ENCODE results near the gene LDLRAD3.

Gene LDLRAD3

GRCh38 chr11:36013950-36014897, 70.4 kb downstream of the LDLRAD3 start:
- no peaks in the 10 kb centered on the region for H3K4me1 ChIP-seq
- H3K4me2 ChIP-seq (ENCODE audit: low read length), result no peak overlapping the region
- H2AFZ ChIP-seq, result no peak overlapping the region
- H3K27ac ChIP-seq, result no peak overlapping the region
- H3K36me3 ChIP-seq (ENCODE audit: control insufficient read depth, insufficient read depth, low read length), result no peaks in the 10 kb centered on the region
- no peaks in the 10 kb centered on the region for H3K27me3 ChIP-seq (ENCODE audit: control insufficient read depth, insufficient read depth, low read length)
- no peak overlapping the region for H3K4me3 ChIP-seq (ENCODE audit: low read depth, low read length)
- TF ChIP-seq CTCF (IDR thresholded peaks at IDR 0.05), result no peak
- H3K79me2 ChIP-seq, result no peaks in the 10 kb centered on the region
- H3K9me3 ChIP-seq (ENCODE audit: control insufficient read depth, low read length), result no peaks in the 10 kb centered on the region
- H3K9ac ChIP-seq, result no peak overlapping the region

- no peak for TF ChIP-seq CTCF (IDR thresholded peaks at IDR 0.05)
- H3K4me3 ChIP-seq (ENCODE audit: low read depth, low read length), result no peak overlapping the region
- no peak overlapping the region for H3K9ac ChIP-seq
- H3K36me3 ChIP-seq (ENCODE audit: control insufficient read depth, insufficient read depth, low read length), result no peaks in the 10 kb centered on the region
- H2AFZ ChIP-seq, result no peak overlapping the region
- no peak overlapping the region for H3K4me2 ChIP-seq (ENCODE audit: low read length)
- H3K79me2 ChIP-seq, result no peaks in the 10 kb centered on the region
- H3K27me3 ChIP-seq (ENCODE audit: control insufficient read depth, insufficient read depth, low read length), result no peaks in the 10 kb centered on the region
- no peaks in the 10 kb centered on the region for H3K9me3 ChIP-seq (ENCODE audit: control insufficient read depth, low read length)
- no peaks in the 10 kb centered on the region for H3K4me1 ChIP-seq
- H3K27ac ChIP-seq, result no peak overlapping the region
Observed at GRCh38 chr11:36014898-36015665, 71.2 kb downstream of the LDLRAD3 start.

GRCh38 chr11:36015799-36016198, 71.9 kb downstream of the LDLRAD3 start:
- no peak overlapping the region for H3K4me3 ChIP-seq (ENCODE audit: low read depth, low read length)
- H3K4me2 ChIP-seq (ENCODE audit: low read length), result no peak overlapping the region
- H2AFZ ChIP-seq, result no peak overlapping the region
- no peaks in the 10 kb centered on the region for H3K79me2 ChIP-seq
- no peaks in the 10 kb centered on the region for H3K4me1 ChIP-seq
- H3K36me3 ChIP-seq (ENCODE audit: control insufficient read depth, insufficient read depth, low read length), result no peaks in the 10 kb centered on the region
- H3K27me3 ChIP-seq (ENCODE audit: control insufficient read depth, insufficient read depth, low read length), result no peaks in the 10 kb centered on the region
- H3K9me3 ChIP-seq (ENCODE audit: control insufficient read depth, low read length), result no peaks in the 10 kb centered on the region
- H3K9ac ChIP-seq, result no peak overlapping the region
- TF ChIP-seq CTCF (IDR thresholded peaks at IDR 0.05), result no peak
- no peak overlapping the region for H3K27ac ChIP-seq

GRCh38 chr11:36016263-36016662, 72.4 kb downstream of the LDLRAD3 start:
- no peak overlapping the region for H3K4me2 ChIP-seq (ENCODE audit: low read length)
- H3K27ac ChIP-seq, result no peak overlapping the region
- H3K27me3 ChIP-seq (ENCODE audit: control insufficient read depth, insufficient read depth, low read length), result no peaks in the 10 kb centered on the region
- H3K9me3 ChIP-seq (ENCODE audit: control insufficient read depth, low read length), result no peaks in the 10 kb centered on the region
- no peak overlapping the region for H3K9ac ChIP-seq
- no peak for TF ChIP-seq CTCF (IDR thresholded peaks at IDR 0.05)
- no peaks in the 10 kb centered on the region for H3K79me2 ChIP-seq
- no peak overlapping the region for H2AFZ ChIP-seq
- H3K36me3 ChIP-seq (ENCODE audit: control insufficient read depth, insufficient read depth, low read length), result no peaks in the 10 kb centered on the region
- H3K4me1 ChIP-seq, result no peaks in the 10 kb centered on the region
- no peak overlapping the region for H3K4me3 ChIP-seq (ENCODE audit: low read depth, low read length)
